ENCODE data around the gene STK11IP. TPM values are rescaled to one million over a fixed set of nuclear protein-coding genes. Genes with fewer than 3 reads are reported as not detected.

Gene STK11IP
- total and polyA plus RNA-seq, 2 of the 13 experiments (the other 11 are each of a cell fraction or from before 2014, with no cell fraction given): 12.8 to 24.0 TPM

- TF ChIP-seq THAP11 (CRISPR knock-in tag; IDR thresholded peaks at IDR 0.05) (peak; percentile 95), ZNF639 (CRISPR knock-in tag; conservative IDR thresholded peaks at IDR 0.05) (peak; percentile 86), ZNF782 (CRISPR knock-in tag; IDR thresholded peaks at IDR 0.05; ENCODE audit: borderline replicate concordance) (0 out of 2 replicates have a peak, but pooled peaks have one; percentile 81), ZNF709 (CRISPR knock-in tag; IDR thresholded peaks at IDR 0.05) (no peak; the same call in 1 of the 2 replicates), EP300 (IDR thresholded peaks at IDR 0.05; ENCODE audit: low read depth in 2 of 2, low read length in 2 of 2) (peak; percentile 16 to 61; a peak in 2 of 4 replicates), EP300 (CRISPR knock-in tag; IDR thresholded peaks at IDR 0.05; ENCODE audit: borderline replicate concordance) (peak; percentile 54; the same call in 1 of the 2 replicates), NKX3-1 (CRISPR knock-in tag; IDR thresholded peaks at IDR 0.05) (no peak), CENPBD1 (CRISPR knock-in tag; IDR thresholded peaks at IDR 0.05; ENCODE audit: borderline replicate concordance, low read depth) (no peak), HOXA3 (CRISPR knock-in tag; IDR thresholded peaks at IDR 0.05) (peak; percentile 79), ZNF816 (CRISPR knock-in tag; IDR thresholded peaks at IDR 0.05; ENCODE audit: borderline replicate concordance) (no peak; the same call in 1 of the 2 replicates), ZNF501 (CRISPR knock-in tag; IDR thresholded peaks at IDR 0.05) (peak; percentile 97), ZNF530 (CRISPR knock-in tag; IDR thresholded peaks at IDR 0.05; ENCODE audit: low read depth) (no peak), ZNF142 (CRISPR knock-in tag; IDR thresholded peaks at IDR 0.05) (no peak), ZNF781 (CRISPR knock-in tag; IDR thresholded peaks at IDR 0.05; ENCODE audit: borderline replicate concordance, not compliant biosample characterization) (peak; percentile 81), POGZ (CRISPR knock-in tag; IDR thresholded peaks at IDR 0.05) (peak; percentile 48), PLRG1 (conservative IDR thresholded peaks at IDR 0.05) (no peak), ZMYM2 (CRISPR knock-in tag; IDR thresholded peaks at IDR 0.05) (no peak), HNRNPUL1 (IDR thresholded peaks at IDR 0.05; ENCODE audit: low read depth, low read length) (no peak), ZNF33B (CRISPR knock-in tag; IDR thresholded peaks at IDR 0.05) (peak; percentile 89; the same call in 1 of the 2 replicates), ZSCAN25 (CRISPR knock-in tag; IDR thresholded peaks at IDR 0.05) (no peak; the same call in 1 of the 2 replicates), ZNF24 (IDR thresholded peaks at IDR 0.05) (no peak)
These were observed at the start of gene STK11IP (continued) for GRCh38 chr2:219597552-219598307.

Measured in HepG2 (cell line).